CD14-positive monocyte (primary cell): ENCODE data around the gene ZNF467. TPM values are rescaled to one million over a fixed set of nuclear protein-coding genes. Genes with fewer than 3 reads are reported as not detected.
A peak's percentile ranks its signal among the peaks of the same experiment; 100 is the strongest.

Source experiments
- DNase-seq, 3 donors: peaks; one replicate each; pipeline ENCODE4 v3.0.0-alpha.2; 2011 to 2022
- H2AFZ ChIP-seq: 2 replicates; pipeline ENCODE4 v1.6.0; 2012; ENCODE audit warnings: mild to moderate bottlenecking, low read depth, low read length, inconsistent platforms; ENCODE audit not compliant: insufficient read depth, poor library complexity, severe bottlenecking
- H3K27ac ChIP-seq, 2 donors: 1 replicate in 1 of 2; 2 replicates in 1 of 2; pipeline ENCODE4 v1.5.1; 2012 to 2013; ENCODE audit warnings: low read length in 2 of 2, control low read depth in 1 of 2, inconsistent platforms in 1 of 2, low read depth in 1 of 2, mild to moderate bottlenecking in 1 of 2
- H3K27me3 ChIP-seq, 2 donors: one replicate each; pipeline versions ENCODE4 v1.6.0 to v1.6.1; 2011 to 2013; ENCODE audit warnings: low read length in 2 of 2; ENCODE audit not compliant: control insufficient read depth in 2 of 2, insufficient read depth in 2 of 2
- H3K36me3 ChIP-seq, 2 donors: replicated peaks in 1 of 2; 1 replicate in 1 of 2; 2 replicates in 1 of 2; pipeline versions ENCODE4 v1.5.1 to v1.6.1; 2012 to 2013; ENCODE audit warnings: low read length in 2 of 2, control low read depth in 1 of 2, inconsistent platforms in 1 of 2, mild to moderate bottlenecking in 1 of 2; ENCODE audit not compliant: insufficient read depth in 2 of 2, control insufficient read depth in 1 of 2
- H3K4me1 ChIP-seq, 2 donors: 1 replicate in 1 of 2; 2 replicates in 1 of 2; pipeline versions ENCODE4 v1.5.1 to v1.6.1; 2012 to 2013; ENCODE audit warnings: low read length in 2 of 2, control low read depth in 1 of 2, inconsistent platforms in 1 of 2, mild to moderate bottlenecking in 1 of 2, moderate library complexity in 1 of 2; ENCODE audit not compliant: insufficient read depth in 2 of 2, control insufficient read depth in 1 of 2
- H3K4me2 ChIP-seq: replicated peaks from 2 replicates; pipeline ENCODE3; 2012; ENCODE audit warnings: low read length, moderate library complexity, mild to moderate bottlenecking; ENCODE audit not compliant: poor library complexity, severe bottlenecking; ENCODE audit errors: extremely low read depth
- H3K4me3 ChIP-seq, 3 experiments: fragments of 200-600 bp in 1 of 3; sonication (generic) in 1 of 3; replicated peaks in 1 of 3; 1 replicate in 2 of 3; 2 replicates in 1 of 3; pipeline ENCODE4 v1.5.1; 2011 to 2013; ENCODE audit warnings: low read length in 3 of 3, mild to moderate bottlenecking in 3 of 3, control low read depth in 2 of 3, low read depth in 2 of 3, inconsistent platforms in 1 of 3, moderate library complexity in 1 of 3
- H3K79me2 ChIP-seq: 2 replicates; pipeline ENCODE4 v1.6.0; 2012; ENCODE audit warnings: mild to moderate bottlenecking, control low read depth, inconsistent platforms, low read length, moderate library complexity; ENCODE audit not compliant: insufficient read depth
- H3K9ac ChIP-seq: 2 replicates; pipeline ENCODE4 v1.6.0; 2017; ENCODE audit warnings: low read length, mild to moderate bottlenecking; ENCODE audit not compliant: insufficient read depth, poor library complexity, severe bottlenecking
- H3K9me3 ChIP-seq, 2 donors: replicated peaks in 1 of 2; 1 replicate in 1 of 2; 2 replicates in 1 of 2; pipeline versions ENCODE4 v1.5.1 to v1.6.1; 2012 to 2013; ENCODE audit warnings: low read length in 2 of 2, control low read depth in 1 of 2; ENCODE audit not compliant: control insufficient read depth in 1 of 2, insufficient read depth in 1 of 2
- H4K20me1 ChIP-seq: 2 replicates; pipeline ENCODE4 v1.6.0; 2012; ENCODE audit warnings: mild to moderate bottlenecking, low read length, control low read depth, moderate library complexity; ENCODE audit not compliant: insufficient read depth
- H3K27ac Mint-ChIP-seq, 7 donors: one replicate each; pipeline ENCODE4 v1.8.0; 2020; ENCODE audit warnings: mild to moderate bottlenecking in 7 of 7, mixed read lengths in 7 of 7, moderate library complexity in 6 of 7, inconsistent platforms in 2 of 7
- H3K27me3 Mint-ChIP-seq, 3 donors: one replicate each; pipeline ENCODE4 v1.8.0; 2021 to 2022; ENCODE audit warnings: low read depth in 3 of 3, mild to moderate bottlenecking in 3 of 3, mixed read lengths in 3 of 3, moderate library complexity in 3 of 3, inconsistent platforms in 1 of 3
- H3K36me3 Mint-ChIP-seq, 2 donors: one replicate each; pipeline ENCODE4 v1.8.0; 2020; ENCODE audit warnings: mixed read lengths in 2 of 2, inconsistent platforms in 1 of 2, mild to moderate bottlenecking in 1 of 2
- H3K4me1 Mint-ChIP-seq: one replicate; pipeline ENCODE4 v1.8.0; 2020; ENCODE audit warnings: mild to moderate bottlenecking, mixed read lengths
- H3K4me3 Mint-ChIP-seq, 2 donors: one replicate each; pipeline ENCODE4 v1.8.0; 2020; ENCODE audit warnings: mild to moderate bottlenecking in 2 of 2, mixed read lengths in 2 of 2, moderate library complexity in 1 of 2
- H3K9me3 Mint-ChIP-seq, 7 donors: one replicate each; pipeline ENCODE4 v1.8.0; 2020 to 2022; ENCODE audit warnings: mixed read lengths in 7 of 7, mild to moderate bottlenecking in 6 of 7, moderate library complexity in 6 of 7, inconsistent platforms in 2 of 7
- CTCF ChIP-seq: fragments of 200-600 bp; IDR thresholded peaks from one replicate; pipeline ENCODE4 v1.8.0; 2022; ENCODE audit warnings: antibody characterized with exemption, mild to moderate bottlenecking
- WGBS: methylation state at CpG from one replicate; pipeline ENCODE4 v1.1.5; 2013; ENCODE audit warnings: missing lambda C conversion rate; ENCODE audit not compliant: insufficient coverage; 5-methylcytosine and 5-hydroxymethylcytosine counted together
- intact Hi-C, 2 donors: fragments of 100-400 bp; cut with micrococcal nuclease; formaldehyde crosslinking; loops; one replicate each; pipeline versions ENCODE4 v1.15.0 to v1.15.1; 2023
- polyA plus RNA-seq, 3 donors: library from polyadenylated mRNA; depleted of rRNA in 1 of 3; unstranded in 2 of 3; stranded (reverse) in 1 of 3; fragments of 300-500 nt in 2 of 3; fragments of >200 nt in 1 of 3; fragmentation: Illumina TruSeq in 2 of 3; gene quantifications; 1 replicate in 2 of 3; 2 replicates in 1 of 3; pipeline ENCODE4 v1.2.3, GENCODE V29; 2012 to 2021

The ZNF467 gene
- polyA plus RNA-seq, 3 donors: 43.4 to 100 (median 52.8) TPM

DNA sequence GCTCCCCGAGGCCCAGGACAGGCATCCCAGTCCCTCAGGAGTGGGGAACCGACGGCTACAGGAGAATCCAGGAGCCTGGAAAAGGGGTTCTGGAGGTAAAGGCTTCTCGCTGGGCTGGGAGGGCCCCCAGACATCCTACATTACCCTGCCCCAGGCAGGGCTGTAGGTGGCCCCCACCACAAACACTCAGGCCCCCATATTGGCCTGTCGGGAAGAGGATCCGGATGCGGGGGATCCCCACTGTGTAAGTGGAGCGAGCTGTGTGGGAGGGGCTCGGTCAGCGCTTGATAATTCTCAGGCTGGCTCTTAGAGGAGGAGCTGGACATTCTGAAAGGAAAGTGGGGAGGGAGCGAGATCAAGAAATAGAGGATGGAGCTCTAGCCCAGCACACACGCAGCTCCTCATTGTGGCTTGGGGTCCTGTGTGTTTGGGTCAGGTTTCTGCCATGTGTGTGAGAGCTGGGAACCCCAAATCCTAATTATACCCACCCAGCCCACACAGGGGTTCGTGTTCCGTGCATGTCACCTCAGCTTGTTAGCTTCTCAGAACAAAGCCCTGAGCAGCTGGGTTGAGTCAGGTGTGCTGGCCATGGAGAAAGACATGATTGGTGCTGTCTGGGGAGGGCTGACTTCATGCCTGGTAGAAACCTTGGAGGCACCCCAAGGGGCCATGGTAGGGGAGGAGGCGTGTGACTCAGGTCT, 49.4 kb downstream of the ZNF467 start:
- H3K27ac Mint-ChIP-seq: peak overlapping the region in 3 of 7 donors; percentile 3 to 26 (median 20)
- no peaks in the 10 kb centered on the region for H3K79me2 ChIP-seq
- intact Hi-C loops: no loop called here
- H4K20me1 ChIP-seq: no peaks in the 10 kb centered on the region
- no peak overlapping the region for H3K9ac ChIP-seq
- H2AFZ ChIP-seq: no peak overlapping the region
- TF ChIP-seq CTCF: no peak
- no peaks in the 10 kb centered on the region for H3K27me3 ChIP-seq
- no peak overlapping the region for H3K4me2 ChIP-seq
- no peaks in the 10 kb centered on the region for H3K9me3 ChIP-seq
- H3K4me3 Mint-ChIP-seq: no peak overlapping the region
- no peak for DNase-seq
- H3K36me3 ChIP-seq: peaks cover 4 to 16% of the 10 kb centered on the region in 2 donors
- peaks cover 21 to 51% of the 10 kb centered on the region in 2 donors for H3K36me3 Mint-ChIP-seq
- H3K27ac ChIP-seq: no peak overlapping the region
- peaks cover 0 to 2% (median 0%) of the 10 kb centered on the region in 3 donors for H3K27me3 Mint-ChIP-seq
- 98% methylated on average over 5 of the region's 15 CpGs for WGBS
- peaks cover 15 to 25% of the 10 kb centered on the region in 2 donors for H3K4me1 ChIP-seq
- peaks cover 21% of the 10 kb centered on the region for H3K4me1 Mint-ChIP-seq
- H3K4me3 ChIP-seq: no peak overlapping the region
- H3K9me3 Mint-ChIP-seq: peaks cover 0 to 2% (median 0%) of the 10 kb centered on the region in 7 donors

- Histone ChIP-seq H4K20me1 (no peaks in the 10 kb centered on the region), H3K27ac (no peak overlapping the region), H3K27me3 (no peaks in the 10 kb centered on the region), H3K4me2 (no peak overlapping the region), H3K36me3 (peaks cover 4 to 9% of the 10 kb centered on the region in 2 donors), H2AFZ (no peak overlapping the region), H3K79me2 (no peaks in the 10 kb centered on the region), H3K4me1 (peaks cover 15 to 25% of the 10 kb centered on the region in 2 donors), H3K9me3 (no peaks in the 10 kb centered on the region), H3K9ac (no peak overlapping the region), H3K4me3 (no peak overlapping the region)
- no peak overlapping the region for H3K4me3 Mint-ChIP-seq
- H3K4me1 Mint-ChIP-seq: peaks cover 21% of the 10 kb centered on the region
- peak overlapping the region in 1 of 7 donors; percentile 3 for H3K27ac Mint-ChIP-seq
- WGBS: 95% methylated on average over 13 of the region's 13 CpGs
- no peak for TF ChIP-seq CTCF
- intact Hi-C loops: no loop called here
- DNase-seq: no peak
- peaks cover 21 to 48% of the 10 kb centered on the region in 2 donors for H3K36me3 Mint-ChIP-seq
- H3K9me3 Mint-ChIP-seq: peaks cover 0 to 2% (median 0%) of the 10 kb centered on the region in 7 donors
- H3K27me3 Mint-ChIP-seq: no peaks in the 10 kb centered on the region
Measured at GRCh38 chr7:149723082-149723767, 50.2 kb downstream of the ZNF467 start.
